NT2/D1 (cell line): ENCODE results near the gene CDNF.

Experiments
- SUZ12 ChIP-seq: IDR thresholded peaks from 2 replicates; pipeline ENCODE4 v1.6.1; 2011; ENCODE audit not compliant: insufficient read length, insufficient read depth; ENCODE audit errors: extremely low read depth
- YY1 ChIP-seq: IDR thresholded peaks from 2 replicates; pipeline ENCODE4 v1.6.1; 2011; ENCODE audit not compliant: insufficient read length, insufficient read depth
- ZNF274 ChIP-seq: IDR thresholded peaks from 2 replicates; pipeline ENCODE4 v1.6.1; 2011; ENCODE audit warnings: mild to moderate bottlenecking, low read depth, low read length

GRCh38 chr10:14844948-14845347 lies 7.1 kb upstream of the CDNF start:
- TF ChIP-seq SUZ12 (no peak), YY1 (no peak), ZNF274 (no peak)
